Right forelimb (tissue), 1 donor: ENCODE data around the gene HS2ST1.

Experiments
- DNase-seq: peaks from one replicate; pipeline ENCODE4 v3.0.0-alpha.2; 2018

Gene HS2ST1

GRCh38 chr1:87144316-87144895, 230.0 kb downstream of the HS2ST1 start:
- no peak for DNase-seq

DNA sequence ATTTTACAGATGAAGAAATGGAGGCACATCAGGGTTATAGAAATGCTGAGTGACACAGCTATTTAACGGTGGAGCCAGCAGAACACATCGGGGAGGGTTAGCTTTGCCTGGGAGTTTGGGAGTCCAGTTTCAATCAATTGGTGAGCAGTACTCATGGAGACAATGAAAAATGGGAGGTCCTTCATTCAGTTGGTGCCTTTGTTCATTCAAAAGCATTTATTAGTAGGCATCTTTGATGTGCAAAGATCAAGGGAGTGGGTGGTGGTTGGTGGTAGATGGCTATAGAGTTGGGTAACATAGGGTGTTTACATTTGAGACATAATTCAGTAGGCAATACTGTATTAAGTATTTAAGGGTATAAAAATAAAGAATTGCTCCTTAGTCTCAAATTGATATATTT, 230.5 kb downstream of the HS2ST1 start:
- DNase-seq: no peak

GRCh38 chr1:87146538-87146937, 232.1 kb downstream of the HS2ST1 start:
- DNase-seq: no peak

DNA sequence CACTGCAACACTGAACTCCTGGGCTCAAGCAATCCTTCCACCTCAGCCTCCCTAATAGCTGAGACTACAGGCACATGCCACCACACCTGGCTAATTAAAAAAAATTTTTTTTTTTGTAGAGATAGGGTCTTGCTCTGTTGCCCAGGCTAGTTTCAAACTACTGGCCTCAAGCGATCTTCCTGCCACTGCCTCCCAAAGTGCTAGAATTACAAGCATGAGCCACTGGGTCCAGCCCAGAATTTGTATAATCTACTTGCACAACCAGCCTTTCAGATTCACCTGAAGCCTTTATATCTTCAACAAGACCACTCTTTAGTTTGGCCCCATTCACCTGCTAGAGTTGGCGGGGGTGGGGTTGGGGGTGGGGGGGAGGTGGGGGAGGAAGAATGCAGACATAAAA, 232.6 kb downstream of the HS2ST1 start:
- no peak for DNase-seq

DNA sequence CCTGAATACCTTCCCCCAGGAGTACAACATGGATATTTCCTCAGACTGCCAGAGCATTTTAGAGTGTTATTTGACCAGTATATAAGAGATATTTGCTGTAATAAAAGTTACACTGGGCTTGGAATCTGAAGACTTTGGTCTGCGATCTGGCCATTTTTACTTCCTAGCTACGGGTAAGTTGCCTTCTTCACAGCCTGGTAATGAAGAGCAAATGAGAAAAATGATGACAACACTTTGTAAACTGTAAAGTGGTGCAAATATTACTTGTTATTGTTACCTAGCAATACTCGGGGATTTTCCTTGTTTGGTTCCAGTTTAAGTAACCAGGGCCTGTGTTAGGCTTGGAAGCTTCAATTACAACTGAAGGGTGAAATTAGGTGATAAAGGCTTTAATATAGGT, 233.4 kb downstream of the HS2ST1 start:
- no peak for DNase-seq

DNA sequence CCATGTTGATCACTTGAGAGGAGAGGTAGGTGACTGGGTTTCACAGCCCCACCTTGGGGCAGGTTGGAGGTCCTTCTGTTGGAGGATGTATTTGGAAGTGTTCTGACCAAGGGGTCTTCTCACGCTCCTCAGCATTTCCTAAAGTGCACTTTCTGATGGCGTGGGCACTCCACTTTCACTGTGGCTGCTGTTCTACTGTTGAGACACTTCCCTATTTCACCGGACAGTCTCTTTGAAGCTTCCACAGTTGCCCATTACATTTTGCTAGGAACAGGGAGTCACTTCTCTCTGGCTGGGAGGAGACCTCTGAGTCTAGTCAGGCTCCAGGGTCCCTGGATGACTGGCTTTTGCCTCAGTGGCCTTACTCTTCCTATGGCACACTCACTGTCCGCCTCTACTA, 234.2 kb downstream of the HS2ST1 start:
- no peak for DNase-seq

- no peak for DNase-seq
Measured at GRCh38 chr1:87149241-87150041, 235.0 kb downstream of the HS2ST1 start.

GRCh38 chr1:87150143-87150542, 235.7 kb downstream of the HS2ST1 start:
- no peak for DNase-seq

DNA sequence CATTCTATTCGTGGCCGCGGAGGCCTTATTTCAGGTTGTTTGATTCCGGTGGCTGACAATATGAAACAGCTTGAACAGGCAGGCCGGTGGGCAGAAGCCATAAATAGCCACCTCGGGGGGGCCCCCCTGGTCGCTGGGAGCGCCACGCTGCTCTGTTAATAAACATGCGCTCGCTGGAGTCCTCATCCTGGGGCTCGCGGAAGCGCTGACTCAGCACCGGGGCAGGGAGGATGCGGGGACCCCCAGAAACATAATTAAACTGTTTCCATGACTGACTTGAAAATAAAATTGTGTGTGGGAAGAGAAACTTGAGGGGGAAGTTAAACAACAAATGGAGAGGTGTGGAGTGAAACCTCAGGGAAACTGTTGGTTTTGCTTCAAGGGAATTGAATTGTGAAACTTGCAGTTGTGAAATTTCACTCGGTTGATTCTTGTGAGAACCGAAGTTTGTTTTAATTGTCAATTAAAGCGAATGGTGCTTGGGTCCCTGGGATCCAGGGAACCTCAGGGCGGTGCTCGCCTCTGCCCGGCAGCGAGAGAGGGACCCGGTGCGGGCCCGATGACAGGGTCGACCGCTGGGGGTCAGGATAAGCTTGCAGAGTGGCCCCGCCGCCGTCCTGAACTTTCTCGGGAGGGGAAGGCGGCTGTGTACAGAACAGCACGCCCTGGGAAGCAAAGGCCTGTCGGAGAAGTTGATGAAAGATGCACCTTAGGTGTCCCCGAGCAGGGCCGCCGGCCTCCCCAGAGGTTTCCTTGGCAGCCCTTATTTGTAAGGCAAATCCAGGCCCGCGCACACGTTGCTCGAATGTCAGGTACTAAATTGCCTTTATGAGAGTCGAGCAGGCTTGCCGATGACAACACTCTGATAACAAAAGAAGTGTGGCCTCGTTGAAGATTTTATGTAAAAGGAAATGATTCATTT, 237.3 kb downstream of the HS2ST1 start:
- peak; percentile 88 for DNase-seq

GRCh38 chr1:87154384-87154783, 239.9 kb downstream of the HS2ST1 start:
- no peak for DNase-seq

- DNase-seq: no peak
Measured at GRCh38 chr1:87155170-87155569, 240.7 kb downstream of the HS2ST1 start.

- no peak for DNase-seq
Measured at GRCh38 chr1:87155648-87156047, 241.2 kb downstream of the HS2ST1 start.

- DNase-seq: no peak
Measured at GRCh38 chr1:87156124-87156523, 241.7 kb downstream of the HS2ST1 start.

GRCh38 chr1:87159378-87159915, 245.0 kb downstream of the HS2ST1 start:
- no peak for DNase-seq
